H1 (cell line): ENCODE results near the gene TTC38.

Source experiments
- SIN3A ChIP-seq, 2 experiments: IDR thresholded peaks in 1 of 2; conservative IDR thresholded peaks in 1 of 2; 2 replicates each; pipeline ENCODE4 v1.6.1; 2011 to 2012; ENCODE audit warnings: low read length in 2 of 2, improper control_type of control experiment in 1 of 2, low read depth in 1 of 2, mild to moderate bottlenecking in 1 of 2
- TF ChIP-seq, protein P1 (sequence below), 3 experiments: IDR thresholded peaks; 1 replicate in 2 of 3; 2 replicates in 1 of 3; pipeline versions ENCODE4 v1.5.1 to v1.6.1; 2011; ENCODE audit warnings: low read length in 3 of 3, mild to moderate bottlenecking in 3 of 3, inconsistent platforms in 2 of 3, low read depth in 1 of 3, moderate library complexity in 1 of 3; ENCODE audit not compliant: insufficient read depth in 1 of 3; ENCODE audit errors: control extremely low read depth in 1 of 3
- TF ChIP-seq, protein P2 (sequence below): IDR thresholded peaks from 2 replicates; pipeline ENCODE4 v1.6.1; 2012; ENCODE audit warnings: inconsistent platforms

DNA sequence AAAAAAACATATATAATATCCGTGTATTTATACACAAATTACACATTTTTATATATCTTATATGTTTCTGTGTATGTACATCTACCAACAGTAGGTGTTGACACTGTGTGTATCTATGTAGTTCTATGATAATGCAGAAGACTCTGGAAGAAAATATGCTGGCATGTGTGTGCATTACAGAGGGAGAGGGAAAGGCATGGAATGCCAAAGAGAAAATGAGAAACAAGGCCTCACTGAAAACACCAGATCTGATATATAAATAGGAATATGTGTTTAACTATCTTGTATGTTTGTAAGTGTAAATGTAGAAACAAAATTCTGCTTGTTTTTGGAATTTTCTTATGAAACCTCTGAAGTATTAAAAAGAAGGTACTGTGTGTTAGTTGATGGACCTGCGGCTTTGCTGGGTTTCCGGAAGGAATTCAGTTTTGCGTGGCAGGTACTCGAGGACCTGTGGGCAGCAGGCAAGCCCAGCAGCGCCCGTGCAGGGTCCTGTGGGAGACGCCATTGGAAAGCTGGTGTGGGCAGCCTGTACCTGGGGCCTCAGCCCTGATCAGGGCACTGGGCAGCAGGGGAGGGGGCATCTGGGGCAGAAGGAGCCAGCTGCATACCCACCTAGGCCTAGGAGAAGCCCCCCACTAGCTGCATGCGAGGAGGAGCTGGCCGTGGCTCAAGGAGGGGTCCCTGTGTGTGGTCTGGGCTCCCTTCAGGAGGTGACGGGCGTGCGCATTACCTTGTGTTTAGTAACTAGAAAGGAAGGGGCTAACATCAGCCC is 60.1 kb downstream of the TTC38 start:
- TF ChIP-seq, protein P1, sequence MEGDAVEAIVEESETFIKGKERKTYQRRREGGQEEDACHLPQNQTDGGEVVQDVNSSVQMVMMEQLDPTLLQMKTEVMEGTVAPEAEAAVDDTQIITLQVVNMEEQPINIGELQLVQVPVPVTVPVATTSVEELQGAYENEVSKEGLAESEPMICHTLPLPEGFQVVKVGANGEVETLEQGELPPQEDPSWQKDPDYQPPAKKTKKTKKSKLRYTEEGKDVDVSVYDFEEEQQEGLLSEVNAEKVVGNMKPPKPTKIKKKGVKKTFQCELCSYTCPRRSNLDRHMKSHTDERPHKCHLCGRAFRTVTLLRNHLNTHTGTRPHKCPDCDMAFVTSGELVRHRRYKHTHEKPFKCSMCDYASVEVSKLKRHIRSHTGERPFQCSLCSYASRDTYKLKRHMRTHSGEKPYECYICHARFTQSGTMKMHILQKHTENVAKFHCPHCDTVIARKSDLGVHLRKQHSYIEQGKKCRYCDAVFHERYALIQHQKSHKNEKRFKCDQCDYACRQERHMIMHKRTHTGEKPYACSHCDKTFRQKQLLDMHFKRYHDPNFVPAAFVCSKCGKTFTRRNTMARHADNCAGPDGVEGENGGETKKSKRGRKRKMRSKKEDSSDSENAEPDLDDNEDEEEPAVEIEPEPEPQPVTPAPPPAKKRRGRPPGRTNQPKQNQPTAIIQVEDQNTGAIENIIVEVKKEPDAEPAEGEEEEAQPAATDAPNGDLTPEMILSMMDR (IDR thresholded peaks at IDR 0.05; ENCODE audit: control extremely low read depth in 1 of 3, insufficient read depth in 1 of 3, low read depth in 1 of 3, low read length in 3 of 3) = no peak
- TF ChIP-seq, protein P2, sequence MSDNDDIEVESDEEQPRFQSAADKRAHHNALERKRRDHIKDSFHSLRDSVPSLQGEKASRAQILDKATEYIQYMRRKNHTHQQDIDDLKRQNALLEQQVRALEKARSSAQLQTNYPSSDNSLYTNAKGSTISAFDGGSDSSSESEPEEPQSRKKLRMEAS = no peak
- no peak for TF ChIP-seq SIN3A (conservative IDR thresholded peaks at IDR 0.05 in 1 of 2, IDR thresholded peaks at IDR 0.05 in 1 of 2; ENCODE audit: low read depth in 1 of 2, low read length in 2 of 2)
